ENCODE data around the gene FUNDC2. TPM values are rescaled to one million over a fixed set of nuclear protein-coding genes. Genes with fewer than 3 reads are reported as not detected.

Gene FUNDC2
- total RNA-seq, 1 donor from 2014 or later: 54.0 TPM

DNA sequence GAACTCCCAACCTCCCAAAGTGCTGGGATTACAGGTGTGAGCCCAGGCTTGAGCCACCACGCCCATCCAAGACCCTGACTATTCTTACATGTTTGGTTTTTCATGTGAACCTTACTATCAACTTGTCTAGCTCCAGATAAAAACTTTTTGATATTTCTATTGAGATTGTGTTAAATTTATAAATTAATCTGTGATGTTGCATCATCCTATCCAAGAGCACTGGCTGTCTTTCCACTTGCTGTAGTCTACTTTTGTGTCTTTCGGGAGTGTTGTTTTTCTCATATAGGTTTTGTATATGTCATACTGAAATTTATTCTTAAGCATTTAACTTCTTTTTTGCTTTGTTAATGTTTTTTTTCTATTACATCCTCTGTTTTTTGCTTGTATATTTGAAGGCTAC lies 79.3 kb downstream of the FUNDC2 start:
- Histone ChIP-seq H3K4me1 (no peaks in the 10 kb centered on the region), H3K4me3 (no peak overlapping the region), H3K36me3 (no peaks in the 10 kb centered on the region), H3K9me3 (no peaks in the 10 kb centered on the region), H3K27ac (no peak overlapping the region), H3K27me3 (no peaks in the 10 kb centered on the region)
- intact Hi-C loops (cut with DNase I): no loop called here
- DNase-seq (ENCODE audit: low spot score in 2 of 2): no peak
- no peak for TF ChIP-seq CTCF (IDR thresholded peaks at IDR 0.05)

DNA sequence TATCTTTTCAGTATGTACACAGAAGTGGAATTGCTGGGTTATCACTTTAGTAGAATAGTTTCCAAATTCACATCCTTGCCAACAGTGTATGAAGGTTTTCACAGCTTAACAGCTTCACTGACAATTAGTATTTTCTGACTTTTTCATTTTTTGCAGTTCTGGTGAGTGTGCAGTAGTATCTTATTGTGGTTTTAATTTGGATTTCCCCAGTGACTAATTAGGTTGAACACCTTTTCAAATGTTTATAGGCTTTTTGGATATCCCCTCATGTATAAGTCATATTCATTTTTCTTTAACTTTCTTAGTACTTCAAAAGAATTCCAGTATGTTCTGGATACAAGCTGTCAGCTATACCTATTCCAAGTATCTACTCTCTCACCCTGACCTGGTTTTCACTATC lies 81.8 kb downstream of the FUNDC2 start:
- intact Hi-C loops (cut with DNase I): no loop called here
- Histone ChIP-seq H3K4me3 (no peak overlapping the region), H3K9me3 (peaks cover 0 to 2% of the 10 kb centered on the region in 2 donors), H3K27ac (no peak overlapping the region), H3K4me1 (no peaks in the 10 kb centered on the region), H3K36me3 (no peaks in the 10 kb centered on the region), H3K27me3 (no peaks in the 10 kb centered on the region)
- no peak for TF ChIP-seq CTCF (IDR thresholded peaks at IDR 0.05)
- no peak for DNase-seq (ENCODE audit: low spot score in 2 of 2)

Other genes starting within 250 kb of the FUNDC2 start
- gene MPP1, start 221.4 kb upstream of the FUNDC2 start, total RNA-seq: 65.3 TPM
- gene SMIM9, start 192.2 kb upstream of the FUNDC2 start, total RNA-seq: not detected
- 77.0 TPM for gene F8A1, start 140.5 kb upstream of the FUNDC2 start, total RNA-seq
- 17.2 TPM for gene F8, start 4.1 kb upstream of the FUNDC2 start, total RNA-seq
- 11.9 TPM for gene CMC4, start 44.3 kb downstream of the FUNDC2 start, total RNA-seq
- gene MTCP1, start 44.3 kb downstream of the FUNDC2 start, total RNA-seq: 6.1 TPM
- 9.4 TPM for gene BRCC3, start 44.7 kb downstream of the FUNDC2 start, total RNA-seq
- gene VBP1, start 189.6 kb downstream of the FUNDC2 start, total RNA-seq: 11.2 TPM
- not detected for gene RAB39B, start 237.6 kb downstream of the FUNDC2 start, total RNA-seq

Data from ascending aorta (tissue), 2 donors.